Trophoblast cell (in vitro differentiated cells and primary cell): Measurements from ENCODE around the gene SGCB.

Experiments
- DNase-seq, 2 donors: peaks; one replicate each; pipeline ENCODE4 v3.0.0-alpha.2; 2016
- H2AFZ ChIP-seq: 2 replicates; pipeline ENCODE4 v1.6.1; 2013; ENCODE audit warnings: low read length, moderate library complexity, mild to moderate bottlenecking; ENCODE audit not compliant: insufficient read depth, poor library complexity
- H2AK5ac ChIP-seq: 2 replicates; pipeline ENCODE4 v1.6.1; 2013; ENCODE audit warnings: mild to moderate bottlenecking, low read length
- H2BK120ac ChIP-seq: 2 replicates; pipeline ENCODE4 v1.6.1; 2013; ENCODE audit warnings: low read length, mild to moderate bottlenecking, moderate library complexity; ENCODE audit not compliant: insufficient read depth, poor library complexity
- H2BK12ac ChIP-seq: 2 replicates; pipeline ENCODE4 v1.6.1; 2013; ENCODE audit warnings: mild to moderate bottlenecking, low read length, moderate library complexity
- H2BK5ac ChIP-seq: 2 replicates; pipeline ENCODE4 v1.6.1; 2013; ENCODE audit warnings: low read length, low read depth, moderate library complexity, mild to moderate bottlenecking; ENCODE audit not compliant: poor library complexity
- H3K14ac ChIP-seq: 2 replicates; pipeline ENCODE4 v1.6.1; 2013; ENCODE audit warnings: mild to moderate bottlenecking, low read length
- H3K18ac ChIP-seq: 2 replicates; pipeline ENCODE4 v1.6.1; 2013; ENCODE audit warnings: mild to moderate bottlenecking, low read length
- H3K23ac ChIP-seq: 2 replicates; pipeline ENCODE4 v1.6.1; 2013; ENCODE audit warnings: low read length
- H3K27ac ChIP-seq: 2 replicates; pipeline ENCODE4 v1.5.1; 2013; ENCODE audit warnings: low read depth, mild to moderate bottlenecking, inconsistent platforms, low read length, moderate library complexity
- H3K27me3 ChIP-seq: 2 replicates; pipeline ENCODE4 v1.6.1; 2013; ENCODE audit warnings: inconsistent platforms, mild to moderate bottlenecking, low read length, moderate library complexity; ENCODE audit not compliant: insufficient read depth
- H3K36me3 ChIP-seq, 2 experiments: 1 replicate in 1 of 2; 2 replicates in 1 of 2; pipeline ENCODE4 v1.6.1; 2013; ENCODE audit warnings: low read length in 2 of 2, mild to moderate bottlenecking in 2 of 2, moderate library complexity in 1 of 2; ENCODE audit not compliant: insufficient read depth in 2 of 2, control insufficient read depth in 1 of 2
- H3K4ac ChIP-seq: 2 replicates; pipeline ENCODE4 v1.6.1; 2013; ENCODE audit warnings: low read depth, mild to moderate bottlenecking, low read length, moderate library complexity
- H3K4me1 ChIP-seq, 2 experiments: 1 replicate in 1 of 2; 2 replicates in 1 of 2; pipeline ENCODE4 v1.6.1; 2013; ENCODE audit warnings: low read length in 2 of 2, mild to moderate bottlenecking in 2 of 2, moderate library complexity in 1 of 2; ENCODE audit not compliant: insufficient read depth in 2 of 2, control insufficient read depth in 1 of 2
- H3K4me2 ChIP-seq: 2 replicates; pipeline ENCODE4 v1.6.1; 2013; ENCODE audit warnings: inconsistent platforms, mild to moderate bottlenecking, low read length, moderate library complexity
- H3K4me3 ChIP-seq: 2 replicates; pipeline ENCODE4 v1.5.1; 2013; ENCODE audit warnings: mild to moderate bottlenecking, low read depth, low read length, inconsistent platforms
- H3K79me1 ChIP-seq: one replicate; pipeline ENCODE4 v1.6.1; 2013; ENCODE audit warnings: low read length
- H3K79me2 ChIP-seq: 2 replicates; pipeline ENCODE4 v1.6.1; 2013; ENCODE audit warnings: low read length, mild to moderate bottlenecking; ENCODE audit not compliant: control insufficient read depth, insufficient read depth, poor library complexity
- H3K9ac ChIP-seq: 2 replicates; pipeline ENCODE4 v1.6.1; 2013; ENCODE audit warnings: mild to moderate bottlenecking, low read length
- H3K9me3 ChIP-seq: 2 replicates; pipeline ENCODE4 v1.6.1; 2013; ENCODE audit warnings: low read depth, mild to moderate bottlenecking, control low read depth, inconsistent platforms, low read length; ENCODE audit not compliant: insufficient read depth
- H4K12ac ChIP-seq: 2 replicates; pipeline ENCODE4 v1.6.1; 2013; ENCODE audit warnings: low read depth, mild to moderate bottlenecking, low read length, moderate library complexity
- H4K8ac ChIP-seq: 2 replicates; pipeline ENCODE4 v1.6.1; 2013; ENCODE audit warnings: low read depth, mild to moderate bottlenecking, low read length, moderate library complexity
- H4K91ac ChIP-seq: one replicate; pipeline ENCODE4 v1.6.1; 2013; ENCODE audit warnings: low read depth, mild to moderate bottlenecking, low read length, moderate library complexity
- WGBS: extraction: QIAGEN DNeasy Blood & Tissue Kit; methylation state at CpG from one replicate; pipeline ENCODE4 v1.1.7; 2013; ENCODE audit warnings: missing lambda C conversion rate; ENCODE audit not compliant: insufficient read length, insufficient coverage; ENCODE audit errors: extremely low coverage; 5-methylcytosine and 5-hydroxymethylcytosine counted together

SGCB gene

DNA sequence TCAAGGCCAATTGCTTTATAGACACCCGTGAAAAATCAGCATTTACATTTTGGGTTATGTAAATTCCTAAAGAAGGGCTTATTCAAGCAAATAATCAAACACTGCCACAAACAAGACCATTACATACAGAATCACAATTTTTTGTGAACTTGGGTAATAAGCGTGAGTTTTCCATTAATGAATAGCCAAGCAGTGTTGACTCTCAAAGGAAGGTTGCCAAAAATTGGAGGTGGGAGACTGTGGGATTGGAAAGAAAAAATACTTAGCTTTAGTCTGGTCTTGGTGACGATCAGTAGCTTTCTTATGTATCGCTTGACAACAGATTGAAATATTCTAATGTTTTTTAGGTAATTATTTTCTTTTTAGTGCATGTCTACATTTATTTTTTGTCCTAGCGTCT lies 38.8 kb downstream of the SGCB start:
- Histone ChIP-seq H4K91ac (no peak overlapping the region), H3K27me3 (no peaks in the 10 kb centered on the region), H4K8ac (no peak overlapping the region), H2AK5ac (no peak overlapping the region), H3K9ac (no peak overlapping the region), H3K79me1 (no peaks in the 10 kb centered on the region), H3K18ac (no peak overlapping the region), H2BK5ac (no peak overlapping the region), H3K4me2 (no peak overlapping the region), H3K4me1 (no peaks in the 10 kb centered on the region), H3K4me3 (no peak overlapping the region), H4K12ac (no peak overlapping the region), H2AFZ (no peak overlapping the region), H3K79me2 (no peaks in the 10 kb centered on the region), H3K9me3 (no peaks in the 10 kb centered on the region), H2BK12ac (no peak overlapping the region), H3K36me3 (no peaks in the 10 kb centered on the region), H3K23ac (no peak overlapping the region), H3K27ac (no peak overlapping the region), H2BK120ac (no peak overlapping the region), H3K14ac (no peak overlapping the region), H3K4ac (no peak overlapping the region)
- WGBS: no CpG with 5 or more reads among the region's 5 CpGs
- no peak for DNase-seq

DNA sequence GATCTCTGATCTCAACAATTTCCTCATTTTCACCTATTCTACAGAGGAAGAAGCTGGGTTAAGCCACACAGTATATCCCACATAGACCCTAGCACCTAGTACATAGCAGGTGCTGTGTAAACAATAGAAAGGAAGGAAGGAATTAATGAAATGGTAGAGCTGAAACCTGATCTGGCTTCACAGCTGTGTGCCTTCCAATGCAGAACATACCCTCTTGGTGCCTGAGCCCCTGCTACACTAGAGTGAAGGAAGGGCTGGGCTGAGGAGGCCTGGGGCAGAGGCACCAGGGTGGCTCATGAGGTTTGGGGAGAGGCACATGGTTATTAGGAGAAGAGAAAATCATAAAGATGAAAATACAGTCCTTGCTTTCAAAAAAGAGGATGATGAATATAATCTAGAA lies 39.3 kb downstream of the SGCB start:
- H3K27me3 ChIP-seq: no peaks in the 10 kb centered on the region
- H3K27ac ChIP-seq: no peak overlapping the region
- no peaks in the 10 kb centered on the region for H3K79me2 ChIP-seq
- H2BK12ac ChIP-seq: no peak overlapping the region
- no peak overlapping the region for H3K4me3 ChIP-seq
- no peak overlapping the region for H2BK5ac ChIP-seq
- H4K8ac ChIP-seq: no peak overlapping the region
- H3K4ac ChIP-seq: no peak overlapping the region
- H3K4me2 ChIP-seq: no peak overlapping the region
- H3K79me1 ChIP-seq: no peaks in the 10 kb centered on the region
- no peak overlapping the region for H4K91ac ChIP-seq
- H3K23ac ChIP-seq: no peak overlapping the region
- no peak overlapping the region for H2BK120ac ChIP-seq
- H3K14ac ChIP-seq: no peak overlapping the region
- H2AK5ac ChIP-seq: no peak overlapping the region
- H3K9ac ChIP-seq: no peak overlapping the region
- no peak overlapping the region for H3K18ac ChIP-seq
- no peaks in the 10 kb centered on the region for H3K9me3 ChIP-seq
- no peak for DNase-seq
- H2AFZ ChIP-seq: no peak overlapping the region
- H4K12ac ChIP-seq: no peak overlapping the region
- H3K4me1 ChIP-seq: no peaks in the 10 kb centered on the region
- no peaks in the 10 kb centered on the region for H3K36me3 ChIP-seq

DNA sequence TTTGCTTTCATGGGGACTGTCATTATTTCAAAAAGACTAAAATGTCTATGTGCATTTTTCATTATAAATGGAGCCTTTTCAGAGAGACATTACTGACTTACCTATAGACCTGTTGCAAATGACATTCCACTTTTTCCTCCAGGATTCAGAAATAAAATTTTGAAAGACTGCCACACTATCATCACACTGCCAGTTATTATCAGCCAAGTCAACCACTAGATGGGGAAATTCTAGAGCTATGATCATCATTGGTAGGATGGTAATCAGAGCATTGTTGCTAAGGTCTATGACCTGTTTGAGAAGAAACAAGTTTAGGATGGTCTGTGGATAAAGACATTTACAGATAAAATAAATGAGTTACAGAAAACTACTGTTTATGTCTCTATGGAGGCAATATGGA lies 40.5 kb downstream of the SGCB start:
- Histone ChIP-seq H2BK5ac (no peak overlapping the region), H3K9ac (no peak overlapping the region), H3K79me2 (no peaks in the 10 kb centered on the region), H3K14ac (no peak overlapping the region), H2AFZ (no peak overlapping the region), H3K18ac (no peak overlapping the region), H3K9me3 (no peaks in the 10 kb centered on the region), H3K4me1 (no peaks in the 10 kb centered on the region), H2AK5ac (no peak overlapping the region), H3K27ac (no peak overlapping the region), H2BK12ac (no peak overlapping the region), H3K4me3 (no peak overlapping the region), H3K23ac (no peak overlapping the region), H3K27me3 (no peaks in the 10 kb centered on the region), H4K12ac (no peak overlapping the region), H3K4ac (no peak overlapping the region), H3K36me3 (no peaks in the 10 kb centered on the region), H2BK120ac (no peak overlapping the region), H3K79me1 (no peaks in the 10 kb centered on the region), H3K4me2 (no peak overlapping the region), H4K91ac (no peak overlapping the region), H4K8ac (no peak overlapping the region)
- no peak for DNase-seq

DNA sequence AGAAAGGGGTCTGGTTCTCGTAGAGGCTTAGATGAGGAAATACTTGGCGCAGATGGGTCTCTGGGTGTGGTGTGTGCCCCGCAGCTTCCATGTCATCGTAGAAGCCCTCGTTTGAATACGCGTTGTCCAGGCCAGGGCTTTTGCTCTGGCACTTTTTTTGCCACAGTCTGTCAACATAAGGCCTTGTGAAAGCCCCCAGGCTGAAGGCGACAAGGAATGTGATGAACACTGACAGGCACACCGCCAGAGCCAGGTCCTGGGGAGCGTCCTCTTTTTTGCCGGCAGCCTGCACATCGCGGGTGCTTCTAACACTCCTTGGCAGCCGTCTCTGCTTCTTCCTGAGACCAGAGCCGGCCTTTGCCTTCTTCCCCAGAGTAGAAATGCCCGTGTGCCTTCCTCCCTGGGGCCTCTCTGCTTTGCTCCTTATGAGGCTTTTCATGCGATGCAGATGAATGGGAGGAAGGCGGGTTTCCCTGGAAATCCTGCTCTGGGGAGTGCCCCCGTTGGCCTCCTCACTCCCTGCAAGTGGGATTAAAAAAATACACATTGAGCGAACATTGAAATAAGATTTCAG lies 42.4 kb downstream of the SGCB start:
- no peak overlapping the region for H2AK5ac ChIP-seq
- H3K9me3 ChIP-seq: peaks cover 2% of the 10 kb centered on the region
- no peak overlapping the region for H3K4me2 ChIP-seq
- no peak overlapping the region for H2BK120ac ChIP-seq
- no peak overlapping the region for H4K91ac ChIP-seq
- no peak overlapping the region for H4K12ac ChIP-seq
- no peak overlapping the region for H3K9ac ChIP-seq
- no peaks in the 10 kb centered on the region for H3K4me1 ChIP-seq
- H2BK12ac ChIP-seq: no peak overlapping the region
- no peak overlapping the region for H3K23ac ChIP-seq
- WGBS: no CpG with 5 or more reads among the region's 20 CpGs
- no peak overlapping the region for H2BK5ac ChIP-seq
- H4K8ac ChIP-seq: no peak overlapping the region
- H3K14ac ChIP-seq: no peak overlapping the region
- H3K27ac ChIP-seq: no peak overlapping the region
- no peak overlapping the region for H2AFZ ChIP-seq
- no peaks in the 10 kb centered on the region for H3K36me3 ChIP-seq
- H3K79me2 ChIP-seq: no peaks in the 10 kb centered on the region
- no peak overlapping the region for H3K4ac ChIP-seq
- no peak for DNase-seq
- no peak overlapping the region for H3K4me3 ChIP-seq
- H3K18ac ChIP-seq: no peak overlapping the region
- H3K79me1 ChIP-seq: no peaks in the 10 kb centered on the region
- H3K27me3 ChIP-seq: no peaks in the 10 kb centered on the region
